Measurements from ENCODE around the gene DNAAF1. TPM values are rescaled to one million over a fixed set of nuclear protein-coding genes. Genes with fewer than 3 reads are reported as not detected.

Gene DNAAF1
- total and polyA plus RNA-seq, 2 of the 8 experiments (the other 6 are each of a cell fraction or from before 2014, with no cell fraction given): 0.09 to 0.15 TPM

DNA sequence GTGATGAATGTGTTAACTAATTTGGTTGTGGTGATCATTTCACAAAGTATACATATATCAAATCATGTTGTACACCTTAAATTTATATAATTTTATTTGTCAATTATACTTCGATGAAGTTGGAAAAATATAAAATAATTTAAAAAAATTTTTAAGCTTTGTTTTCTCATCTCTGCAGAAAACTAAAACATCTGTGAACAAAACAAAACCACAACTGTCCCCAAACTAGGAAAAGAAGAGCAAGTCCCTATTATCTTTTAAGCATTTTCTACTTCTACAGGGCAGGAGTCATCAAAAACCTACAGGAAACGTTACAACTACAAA lies 6.6 kb upstream of the DNAAF1 start:
- Histone ChIP-seq H3K27me3 (replicated peaks in 1 of 4; ENCODE audit: control insufficient read depth in 3 of 4, extremely low read depth in 1 of 4, insufficient read depth in 3 of 4, low read length in 3 of 4) (no peaks in the 10 kb centered on the region), H3K79me1 (ENCODE audit: low read depth, low read length) (peaks cover 15% of the 10 kb centered on the region), H4K20me1 (replicated peaks in 1 of 2; ENCODE audit: control insufficient read depth in 1 of 2, insufficient read depth in 2 of 2, low read length in 2 of 2) (peaks cover 3 to 14% of the 10 kb centered on the region in 2 experiments), H3K18ac (ENCODE audit: extremely low read depth, low read length) (no peak overlapping the region), H3K27ac (ENCODE audit: low read depth, low read length) (no peak overlapping the region), H2BK20ac (ENCODE audit: low read length) (no peak overlapping the region), H2BK5ac (ENCODE audit: low read depth, low read length) (no peak overlapping the region), H3K9me3 (ENCODE audit: insufficient read depth in 2 of 2, low read depth in 1 of 2, low read length in 1 of 2) (no peaks in the 10 kb centered on the region), H3K56ac (replicated peaks; ENCODE audit: insufficient read length, low read depth, low read length) (no peak overlapping the region), H3K4ac (replicated peaks; ENCODE audit: insufficient read length, low read depth, low read length) (no peak overlapping the region), H2AK5ac (ENCODE audit: low read depth, low read length) (no peak overlapping the region), H3K36me3 (ENCODE audit: control insufficient read depth in 2 of 4, insufficient read depth in 4 of 4, low read length in 3 of 4) (peaks cover 0 to 3% (median 0%) of the 10 kb centered on the region in 4 experiments; a peak in 1 of 8 replicates), H3K4me3 (ENCODE audit: extremely low read depth in 1 of 4, insufficient read depth in 2 of 4, low read depth in 3 of 4, low read length in 4 of 4) (peak overlapping the region in 1 of 4 experiments; percentile 16; a peak in 1 of 8 replicates), H4K5ac (ENCODE audit: insufficient read length, low read depth, low read length) (no peak overlapping the region), H3K4me1 (replicated peaks in 1 of 4; ENCODE audit: control insufficient read depth in 3 of 4, insufficient read depth in 4 of 4, low read length in 3 of 4) (peaks cover 11 to 24% (median 18%) of the 10 kb centered on the region in 4 experiments), H4K8ac (ENCODE audit: extremely low read depth, insufficient read depth, low read length) (no peak overlapping the region), H2BK12ac (ENCODE audit: low read depth, low read length) (no peak overlapping the region), H4K91ac (replicated peaks; ENCODE audit: insufficient read length, low read length) (no peak overlapping the region), H2BK120ac (replicated peaks; ENCODE audit: low read depth, low read length) (no peak overlapping the region), H3K4me2 (ENCODE audit: insufficient read depth in 1 of 2, low read depth in 2 of 2, low read length in 2 of 2) (peak overlapping the region; percentile 31 to 48; a peak in 3 of 4 replicates), H2BK15ac (ENCODE audit: low read length) (no peak overlapping the region), H2AFZ (ENCODE audit: low read length) (no peak overlapping the region), H3K9ac (replicated peaks in 1 of 4; ENCODE audit: extremely low read depth in 1 of 4, low read depth in 3 of 4, low read length in 3 of 4) (no peak overlapping the region; a peak in 1 of 7 replicates), H3K23ac (ENCODE audit: insufficient read length) (no peak overlapping the region), H3K23me2 (ENCODE audit: low read depth, low read length) (no peaks in the 10 kb centered on the region), H3K14ac (ENCODE audit: insufficient read length) (no peak overlapping the region), H3K79me2 (ENCODE audit: control insufficient read depth in 1 of 2, insufficient read depth in 2 of 2, low read length in 2 of 2) (peaks cover 5 to 91% of the 10 kb centered on the region in 2 experiments; a peak in 3 of 4 replicates)
- ChIA-PET CTCF (ENCODE audit: partially characterized antibody) (interaction anchor here (0.6 to 4.9 kb wide), 13 partner anchors 15 to 358 kb away, joined by 3 to 44 read pairs (median 4); partner anchors contain the start of genes MBTPS1 and TAF1C), POLR2A (ENCODE audit: partially characterized antibody) (interaction anchor here (1.4 kb wide), 1 partner anchor 21 kb away, joined by 4 read pairs; the partner anchor contains the start of gene MBTPS1)
- WGBS, 2 experiments (ENCODE audit: extremely low coverage in 1 of 2, insufficient coverage in 1 of 2, insufficient read length in 1 of 2, insufficient replicate concordance in 2 of 2, low coverage in 1 of 2, low lambda C conversion rate in 2 of 2, missing lambda C conversion rate in 1 of 2): 67% methylated on average over 2 of the region's 2 CpGs; no CpG with 5 or more reads in 1 of the 2 experiments
- DNase-seq (ENCODE audit: low read depth in 1 of 2, low spot score in 2 of 2) (no peak), FAIRE-seq (no peak)
- TF ChIP-seq HDAC2 (IDR thresholded peaks at IDR 0.05; ENCODE audit: borderline replicate concordance in 1 of 2, low read depth in 2 of 2, low read length in 2 of 2) (no peak), MAFK (IDR thresholded peaks at IDR 0.05; ENCODE audit: low read depth, low read length) (no peak), POLR2AphosphoS5 (IDR thresholded peaks at IDR 0.05; ENCODE audit: low read depth, low read length) (no peak), CTBP2 (IDR thresholded peaks at IDR 0.05; ENCODE audit: borderline replicate concordance, insufficient read depth, insufficient read length, low read length) (no peak), EZH2 (IDR thresholded peaks at IDR 0.05; ENCODE audit: low read depth, low read length, severe bottlenecking) (no peak), SP2 (IDR thresholded peaks at IDR 0.05; ENCODE audit: low read length) (no peak), BACH1 (IDR thresholded peaks at IDR 0.05; ENCODE audit: low read length) (no peak), BRCA1 (IDR thresholded peaks at IDR 0.05; ENCODE audit: low read depth, low read length) (no peak), SP4 (IDR thresholded peaks at IDR 0.05; ENCODE audit: low read length) (no peak), POLR2A (IDR thresholded peaks at IDR 0.05; ENCODE audit: control extremely low read depth in 1 of 2, low read depth in 2 of 2, low read length in 2 of 2) (no peak), CBX5 (IDR thresholded peaks at IDR 0.05; ENCODE audit: low read depth, low read length) (no peak), ZNF274 (IDR thresholded peaks at IDR 0.05; ENCODE audit: borderline replicate concordance, extremely low read depth, low read length) (no peak)
- TF ChIP-seq, protein P1, sequence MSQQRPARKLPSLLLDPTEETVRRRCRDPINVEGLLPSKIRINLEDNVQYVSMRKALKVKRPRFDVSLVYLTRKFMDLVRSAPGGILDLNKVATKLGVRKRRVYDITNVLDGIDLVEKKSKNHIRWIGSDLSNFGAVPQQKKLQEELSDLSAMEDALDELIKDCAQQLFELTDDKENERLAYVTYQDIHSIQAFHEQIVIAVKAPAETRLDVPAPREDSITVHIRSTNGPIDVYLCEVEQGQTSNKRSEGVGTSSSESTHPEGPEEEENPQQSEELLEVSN (IDR thresholded peaks at IDR 0.05): no peak

Data from H1 (cell line).